ENCODE results near the gene ACE2.

DNA sequence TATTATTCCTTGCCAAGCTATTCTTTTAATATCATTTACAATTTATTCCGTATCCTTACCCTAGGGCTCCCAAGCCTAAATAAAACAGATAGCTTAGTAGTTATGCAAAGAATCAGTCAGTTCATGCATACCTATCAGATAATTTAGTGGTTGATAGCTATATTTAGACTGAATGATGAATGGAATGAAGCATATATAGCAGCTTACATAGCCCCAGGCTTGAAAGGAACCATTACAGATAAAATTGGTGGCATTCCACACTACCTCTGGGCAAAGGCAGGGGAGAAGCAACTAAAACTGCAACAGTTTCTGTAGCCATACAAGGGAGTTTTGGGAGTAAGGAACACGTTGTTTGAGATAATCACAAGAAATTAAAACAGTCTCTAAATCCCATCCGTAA lies 2.7 kb downstream of the ACE2 start:
- TF ChIP-seq, protein P1, sequence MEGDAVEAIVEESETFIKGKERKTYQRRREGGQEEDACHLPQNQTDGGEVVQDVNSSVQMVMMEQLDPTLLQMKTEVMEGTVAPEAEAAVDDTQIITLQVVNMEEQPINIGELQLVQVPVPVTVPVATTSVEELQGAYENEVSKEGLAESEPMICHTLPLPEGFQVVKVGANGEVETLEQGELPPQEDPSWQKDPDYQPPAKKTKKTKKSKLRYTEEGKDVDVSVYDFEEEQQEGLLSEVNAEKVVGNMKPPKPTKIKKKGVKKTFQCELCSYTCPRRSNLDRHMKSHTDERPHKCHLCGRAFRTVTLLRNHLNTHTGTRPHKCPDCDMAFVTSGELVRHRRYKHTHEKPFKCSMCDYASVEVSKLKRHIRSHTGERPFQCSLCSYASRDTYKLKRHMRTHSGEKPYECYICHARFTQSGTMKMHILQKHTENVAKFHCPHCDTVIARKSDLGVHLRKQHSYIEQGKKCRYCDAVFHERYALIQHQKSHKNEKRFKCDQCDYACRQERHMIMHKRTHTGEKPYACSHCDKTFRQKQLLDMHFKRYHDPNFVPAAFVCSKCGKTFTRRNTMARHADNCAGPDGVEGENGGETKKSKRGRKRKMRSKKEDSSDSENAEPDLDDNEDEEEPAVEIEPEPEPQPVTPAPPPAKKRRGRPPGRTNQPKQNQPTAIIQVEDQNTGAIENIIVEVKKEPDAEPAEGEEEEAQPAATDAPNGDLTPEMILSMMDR (IDR thresholded peaks at IDR 0.05), result no peak
- TF ChIP-seq POLR2AphosphoS5 (IDR thresholded peaks at IDR 0.05) (no peak), POLR2A (IDR thresholded peaks at IDR 0.05) (no peak), EP300 (IDR thresholded peaks at IDR 0.05) (no peak)
